Coronary artery (tissue), 2 donors: ENCODE measurements around the gene ABLIM2.
A peak's percentile ranks its signal among the peaks of the same experiment; 100 is the strongest.

Source experiments
- DNase-seq: peaks from one replicate; pipeline ENCODE4 v3.0.0-alpha.2; 2017; ENCODE audit warnings: low spot score
- H3K27ac ChIP-seq, 2 donors: fragments of 200-600 bp; sonication (generic); one replicate each; pipeline ENCODE4 v1.5.1; 2016 to 2019
- H3K4me3 ChIP-seq: fragments of 200-600 bp; sonication (generic); 2 replicates; pipeline ENCODE4 v1.5.1; 2016; ENCODE audit warnings: mild to moderate bottlenecking, moderate library complexity
- CTCF ChIP-seq: fragments of 200-600 bp; sonication (generic); IDR thresholded peaks from one replicate; pipeline ENCODE4 v1.5.1; 2019; ENCODE audit warnings: antibody characterized with exemption

ABLIM2 gene

DNA sequence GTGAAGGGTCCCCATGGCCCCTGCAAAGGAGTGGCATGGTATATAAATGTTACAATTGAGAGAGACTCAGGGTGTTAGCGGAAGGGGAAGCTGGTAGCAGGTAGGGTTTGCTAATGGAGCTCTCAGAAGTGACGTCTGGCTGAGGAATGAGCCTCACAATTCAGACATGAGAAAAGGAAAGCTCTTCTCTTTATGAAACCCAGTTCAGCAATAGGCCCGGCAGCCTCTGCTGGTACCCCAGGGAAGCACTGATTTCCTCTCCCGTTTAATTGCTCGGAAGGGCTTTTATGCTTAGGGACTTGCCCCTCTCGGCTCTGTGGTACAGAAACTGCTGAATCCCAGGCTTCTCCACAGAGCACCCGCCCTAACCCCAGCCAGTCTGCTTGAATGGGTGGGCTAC, 199.5 kb downstream of the ABLIM2 start:
- no peak for DNase-seq
- Histone ChIP-seq H3K27ac (no peak overlapping the region), H3K4me3 (no peak overlapping the region)
- no peak for TF ChIP-seq CTCF

DNA sequence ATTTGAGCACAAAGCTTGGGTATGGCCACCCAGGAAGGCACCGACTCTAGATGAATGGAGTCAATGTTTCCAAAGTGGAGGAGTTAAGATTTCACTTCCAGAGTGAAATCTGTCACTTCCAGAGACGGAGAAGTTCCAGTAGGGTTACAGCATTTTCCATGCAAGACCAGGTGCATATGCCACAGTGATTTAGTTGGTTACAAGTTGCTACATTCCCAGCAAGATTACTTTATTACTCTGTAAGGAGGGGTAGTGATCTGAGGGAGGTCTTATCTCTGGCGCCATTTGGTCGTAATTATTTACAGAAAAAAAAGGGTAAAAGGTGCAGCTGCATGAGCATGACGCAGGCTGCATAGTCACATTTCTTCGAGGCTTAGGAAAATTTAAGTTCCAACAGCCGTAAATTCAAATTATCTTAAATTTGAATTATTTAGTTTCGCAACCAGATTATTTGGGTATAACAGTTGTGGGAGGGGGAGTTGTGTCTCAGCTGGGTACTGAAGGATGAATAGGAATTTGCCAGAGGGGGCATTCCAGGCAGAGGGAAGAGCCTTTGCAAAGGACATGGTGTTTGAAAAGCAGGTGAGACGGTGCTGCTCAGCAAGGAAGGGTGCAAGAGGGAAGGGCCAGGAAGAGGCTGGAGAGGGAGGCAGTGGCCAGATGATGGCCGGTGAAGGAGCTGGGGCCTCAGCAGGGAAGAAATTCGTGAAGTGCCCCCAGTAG, 201.5 kb downstream of the ABLIM2 start:
- no peak for TF ChIP-seq CTCF
- no peak for DNase-seq
- Histone ChIP-seq H3K4me3 (no peak overlapping the region), H3K27ac (peak overlapping the region in 1 of 2 donors; percentile 55)

DNA sequence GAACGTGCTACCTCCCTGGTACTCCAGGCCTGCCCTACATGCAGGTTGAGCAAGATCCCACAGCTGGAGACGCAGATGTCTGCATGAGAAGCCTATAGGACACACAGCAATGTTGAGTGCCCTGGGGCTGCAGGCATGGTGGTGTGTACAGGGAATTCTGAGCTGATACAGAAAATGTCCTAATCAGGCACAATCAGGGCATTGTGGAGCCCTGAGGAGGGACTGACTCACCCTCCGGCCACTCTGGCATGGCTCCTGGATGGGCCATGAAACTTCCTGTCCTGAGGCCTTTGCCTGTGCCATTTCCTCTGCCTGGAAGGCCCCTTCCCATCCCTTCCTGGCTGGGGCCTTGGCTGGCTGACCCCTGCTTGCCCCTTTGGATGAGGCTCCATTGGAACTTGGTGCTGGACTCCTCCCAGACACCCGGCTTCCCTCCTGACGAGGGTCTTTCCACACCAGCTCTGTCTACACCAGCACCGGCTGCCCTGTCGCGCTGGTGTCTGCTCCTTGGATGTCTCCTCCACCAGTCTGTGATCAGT, 202.3 kb downstream of the ABLIM2 start:
- Histone ChIP-seq H3K27ac (peak overlapping the region in 1 of 2 donors; percentile 55), H3K4me3 (no peak overlapping the region)
- DNase-seq, result no peak
- no peak for TF ChIP-seq CTCF

- Histone ChIP-seq H3K27ac (no peak overlapping the region), H3K4me3 (no peak overlapping the region)
- DNase-seq, result no peak
- no peak for TF ChIP-seq CTCF
Measured at GRCh38 chr4:7955393-7955792, 203.2 kb downstream of the ABLIM2 start.

GRCh38 chr4:7952615-7953014, 206.0 kb downstream of the ABLIM2 start:
- H3K4me3 ChIP-seq, result no peak overlapping the region
- no peak for DNase-seq
- H3K27ac ChIP-seq, result no peak overlapping the region
- no peak for TF ChIP-seq CTCF

- no peak for DNase-seq
- no peak for TF ChIP-seq CTCF
Measured at GRCh38 chr4:7950301-7951092, 208.1 kb downstream of the ABLIM2 start.

More at GRCh38 chr4:7950301-7951092, 208.1 kb downstream of the ABLIM2 start:
- H3K27ac ChIP-seq, result no peak overlapping the region
- H3K4me3 ChIP-seq, result no peak overlapping the region
